HEK293 (cell line): ENCODE data around the gene CLTCL1.

ENCODE experiments used
- CTCF ChIA-PET: fragments of 350-600 bp; formaldehyde crosslinking; extraction: SDS; loops from one replicate; lab custom pipeline; 2021; ENCODE audit warnings: antibody characterized with exemption; lab: Yijun Ruan, JAX
- POLR2A ChIA-PET: fragments of 300-600 bp; formaldehyde crosslinking; extraction: SDS; loops from one replicate; lab custom pipeline; 2020; ENCODE audit warnings: antibody characterized with exemption, inconsistent platforms; lab: Yijun Ruan, JAX
- H3K27ac ChIP-seq: fragments of 200-500 bp; sonication (Bioruptor generic); 2 replicates; pipeline ENCODE4 v1.5.1; 2014; ENCODE audit warnings: low read depth, low read length, control low read depth, inconsistent platforms; ENCODE audit errors: extremely low read depth
- H3K36me3 ChIP-seq, 2 experiments: fragments of 200-500 bp in 1 of 2; sonication (Bioruptor generic) in 1 of 2; 1 replicate in 1 of 2; 2 replicates in 1 of 2; pipeline ENCODE4 v1.5.1; 2014 to 2017; ENCODE audit warnings: inconsistent platforms in 2 of 2, low read length in 2 of 2; ENCODE audit not compliant: control insufficient read depth in 2 of 2, insufficient read depth in 1 of 2
- H3K4me1 ChIP-seq: fragments of 200-500 bp; sonication (Bioruptor generic); 2 replicates; pipeline ENCODE4 v1.5.1; 2014; ENCODE audit warnings: mild to moderate bottlenecking, low read length, inconsistent platforms; ENCODE audit not compliant: control insufficient read depth, insufficient read depth
- H3K4me3 ChIP-seq: 2 replicates; pipeline ENCODE4 v1.5.1; 2011; ENCODE audit warnings: low read depth, mild to moderate bottlenecking, control low read depth, low read length, moderate library complexity
- H3K9me3 ChIP-seq: fragments of 200-500 bp; sonication (Bioruptor generic); 2 replicates; pipeline ENCODE4 v1.5.1; 2014; ENCODE audit warnings: low read depth, low read length, inconsistent platforms; ENCODE audit not compliant: control insufficient read depth, insufficient read depth
- ATF2 ChIP-seq: fragments of 450-650 bp; formaldehyde crosslinking; IDR thresholded peaks from 2 replicates; pipeline ENCODE4 v1.5.1; 2016; ENCODE audit warnings: missing biosample characterization, missing genetic modification characterization, low read depth
- BCL11A ChIP-seq: fragments of 450-650 bp; formaldehyde crosslinking; IDR thresholded peaks from 2 replicates; pipeline ENCODE4 v1.5.1; 2016; ENCODE audit warnings: low read depth, missing biosample characterization, missing genetic modification characterization
- GLI4 ChIP-seq: fragments of 450-650 bp; formaldehyde crosslinking; IDR thresholded peaks from 2 replicates; pipeline ENCODE4 v1.5.1; 2016; ENCODE audit warnings: missing biosample characterization, missing genetic modification characterization
- IKZF3 ChIP-seq: fragments of 450-650 bp; IDR thresholded peaks from 2 replicates; pipeline ENCODE4 v1.5.0; 2018; ENCODE audit warnings: missing biosample characterization, mild to moderate bottlenecking, missing genetic modification characterization, moderate library complexity
- PRDM2 ChIP-seq: fragments of 450-650 bp; formaldehyde crosslinking; IDR thresholded peaks from 2 replicates; pipeline ENCODE4 v1.5.1; 2016; ENCODE audit warnings: missing biosample characterization, missing genetic modification characterization, borderline replicate concordance
- SCRT1 ChIP-seq: fragments of 450-650 bp; formaldehyde crosslinking; IDR thresholded peaks from 2 replicates; pipeline ENCODE4 v1.5.1; 2016; ENCODE audit warnings: missing biosample characterization, missing genetic modification characterization, borderline replicate concordance
- YY1 ChIP-seq: fragments of 450-650 bp; formaldehyde crosslinking; IDR thresholded peaks from 2 replicates; pipeline ENCODE4 v1.5.1; 2018; ENCODE audit warnings: missing biosample characterization, missing genetic modification characterization
- ZBTB49 ChIP-seq: fragments of 450-650 bp; formaldehyde crosslinking; IDR thresholded peaks from 2 replicates; pipeline ENCODE4 v1.5.1; 2016; ENCODE audit warnings: missing biosample characterization, missing genetic modification characterization, low read depth
- ZNF488 ChIP-seq: fragments of 450-650 bp; formaldehyde crosslinking; IDR thresholded peaks from 2 replicates; pipeline ENCODE4 v1.5.1; 2016; ENCODE audit warnings: missing biosample characterization, missing genetic modification characterization
- ZNF555 ChIP-seq: fragments of 450-650 bp; formaldehyde crosslinking; conservative IDR thresholded peaks from 2 replicates; pipeline ENCODE4 v1.5.1; 2017; ENCODE audit warnings: missing biosample characterization, mild to moderate bottlenecking, missing genetic modification characterization, inconsistent platforms
- ZNF585B ChIP-seq: fragments of 450-650 bp; formaldehyde crosslinking; IDR thresholded peaks from 2 replicates; pipeline ENCODE4 v1.5.1; 2016; ENCODE audit warnings: missing biosample characterization, missing genetic modification characterization
- ZNF654 ChIP-seq: fragments of 450-650 bp; formaldehyde crosslinking; IDR thresholded peaks from 2 replicates; pipeline ENCODE4 v1.5.1; 2016; ENCODE audit warnings: low read depth, missing biosample characterization, missing genetic modification characterization
- ZSCAN4 ChIP-seq: fragments of 450-650 bp; formaldehyde crosslinking; IDR thresholded peaks from 2 replicates; pipeline ENCODE4 v1.5.1; 2017; ENCODE audit warnings: missing biosample characterization, missing genetic modification characterization

The CLTCL1 gene

GRCh38 chr22:19136915-19137314, 154.6 kb downstream of the CLTCL1 start (continued):
- TF ChIP-seq ZNF488 (tag by site-specific recombination) (no peak), ZBTB49 (tag by site-specific recombination) (no peak), SCRT1 (tag by site-specific recombination) (no peak)

- ChIA-PET CTCF (no interaction called here), POLR2A (interaction anchor here (1.1 to 4.8 kb wide), 2 partner anchors 9 to 40 kb away, joined by 3 to 26 read pairs; partner anchors contain the start of gene ESS2)
- Histone ChIP-seq H3K4me3 (no peak overlapping the region), H3K27ac (no peak overlapping the region), H3K36me3 (peaks cover 4 to 89% of the 10 kb centered on the region in 2 experiments; a peak in 2 of 3 replicates), H3K9me3 (no peaks in the 10 kb centered on the region), H3K4me1 (no peaks in the 10 kb centered on the region)
- TF ChIP-seq IKZF3 (no peak), ZNF585B (no peak), PRDM2 (no peak)
Observed at GRCh38 chr22:19134874-19135273, 156.6 kb downstream of the CLTCL1 start.

- ChIA-PET POLR2A (interaction anchor here (1.1 to 4.8 kb wide), 3 partner anchors 10 to 41 kb away, joined by 3 to 26 read pairs (median 8); partner anchors contain the start of genes DGCR2 and ESS2), CTCF (no interaction called here)
- Histone ChIP-seq H3K4me3 (no peak overlapping the region), H3K27ac (no peak overlapping the region), H3K9me3 (no peaks in the 10 kb centered on the region), H3K36me3 (peaks cover 4 to 84% of the 10 kb centered on the region in 2 experiments; a peak in 2 of 3 replicates), H3K4me1 (no peaks in the 10 kb centered on the region)
- TF ChIP-seq ZNF555 (tag by site-specific recombination) (no peak), ATF2 (tag by site-specific recombination) (no peak), BCL11A (no peak), PRDM2 (no peak), GLI4 (no peak), YY1 (tag by site-specific recombination) (no peak), ZSCAN4 (tag by site-specific recombination) (no peak), ZNF654 (tag by site-specific recombination) (no peak)
Observed at GRCh38 chr22:19134176-19134831, 157.2 kb downstream of the CLTCL1 start.
